ENCODE measurements around the gene LPA. TPM values are rescaled to one million over a fixed set of nuclear protein-coding genes. Genes with fewer than 3 reads are reported as not detected.
"Not testable (repeated sequence)": the region's sequence is repeated elsewhere in the genome, so short reads cannot be mapped to it uniquely, and the experiment has no call there.

Gene LPA
- total RNA-seq, 4 donors from 2014 or later = 0.24 to 0.88 (median 0.62) TPM; not detected in 1

- TF ChIP-seq POLR2A (IDR thresholded peaks at IDR 0.05) (no peak), CTCF (IDR thresholded peaks at IDR 0.05) (no peak)
- no peak overlapping the region for H3K27ac ChIP-seq
- no peak overlapping the region for H3K4me3 ChIP-seq
- intact Hi-C loops (cut with DNase I; ENCODE audit: low total_unique reads) = no loop called here
- H3K4me1 ChIP-seq = no peaks in the 10 kb centered on the region
- no peaks in the 10 kb centered on the region for H3K27me3 ChIP-seq
- H3K9me3 ChIP-seq = no peaks in the 10 kb centered on the region
- no peak for DNase-seq
- no peaks in the 10 kb centered on the region for H3K36me3 ChIP-seq
These were observed 28.4 kb upstream of the LPA start for GRCh38 chr6:160692369-160692959.

- Histone ChIP-seq H3K9me3 (no peaks in the 10 kb centered on the region), H3K36me3 (no peaks in the 10 kb centered on the region), H3K4me3 (no peak overlapping the region), H3K27me3 (no peaks in the 10 kb centered on the region), H3K27ac (no peak overlapping the region), H3K4me1 (no peaks in the 10 kb centered on the region)
- intact Hi-C loops (cut with DNase I; ENCODE audit: low total_unique reads) = no loop called here
- TF ChIP-seq POLR2A (IDR thresholded peaks at IDR 0.05) (no peak), CTCF (IDR thresholded peaks at IDR 0.05) (no peak)
- no peak for DNase-seq
These were observed 27.5 kb upstream of the LPA start for GRCh38 chr6:160691617-160692016.

- H3K9me3 ChIP-seq = no peaks in the 10 kb centered on the region
- H3K4me3 ChIP-seq = no peak overlapping the region
- H3K36me3 ChIP-seq = no peaks in the 10 kb centered on the region
- H3K27me3 ChIP-seq = no peaks in the 10 kb centered on the region
- no peak overlapping the region for H3K27ac ChIP-seq
- intact Hi-C loops (cut with DNase I; ENCODE audit: low total_unique reads) = no loop called here
- DNase-seq = no peak
- no peak for TF ChIP-seq CTCF (IDR thresholded peaks at IDR 0.05)
- no peak for TF ChIP-seq POLR2A (IDR thresholded peaks at IDR 0.05)
- H3K4me1 ChIP-seq = no peaks in the 10 kb centered on the region
These were observed 26.4 kb upstream of the LPA start for GRCh38 chr6:160690458-160690857.

- H3K27ac ChIP-seq = no peak overlapping the region
- H3K27me3 ChIP-seq = no peaks in the 10 kb centered on the region
- H3K9me3 ChIP-seq = no peaks in the 10 kb centered on the region
- intact Hi-C loops (cut with DNase I; ENCODE audit: low total_unique reads) = no loop called here
- TF ChIP-seq POLR2A (IDR thresholded peaks at IDR 0.05) = no peak
- TF ChIP-seq CTCF (IDR thresholded peaks at IDR 0.05) = no peak
- H3K4me3 ChIP-seq = no peak overlapping the region
- no peaks in the 10 kb centered on the region for H3K4me1 ChIP-seq
- no peak for DNase-seq
- H3K36me3 ChIP-seq = no peaks in the 10 kb centered on the region
These were observed 21.8 kb upstream of the LPA start for GRCh38 chr6:160685762-160686450.

GRCh38 chr6:160685101-160685761, 21.2 kb upstream of the LPA start:
- DNase-seq; H3K27ac ChIP-seq; intact Hi-C loops (cut with DNase I; ENCODE audit: low total_unique reads): not testable (repeated sequence)

More at GRCh38 chr6:160685101-160685761, 21.2 kb upstream of the LPA start:
- H3K27me3 ChIP-seq, H3K36me3 ChIP-seq, H3K4me3 ChIP-seq, H3K9me3 ChIP-seq, H3K4me1 ChIP-seq: not testable (repeated sequence)

Data from uterus (tissue), 4 donors.